SK-N-SH (cell line): ENCODE data around the gene RTF2. TPM values are rescaled to one million over a fixed set of nuclear protein-coding genes. Genes with fewer than 3 reads are reported as not detected.

Experiments
- CHD2 ChIP-seq: fragments of 150-350 bp; IDR thresholded peaks from 2 replicates; pipeline ENCODE4 v1.6.1; 2018; ENCODE audit warnings: low read length; ENCODE audit not compliant: partially characterized antibody
- CTCF ChIP-seq: fragments of 200-600 bp; sonication (generic); IDR thresholded peaks from 2 replicates; pipeline ENCODE4 v1.6.1; 2017; ENCODE audit warnings: antibody characterized with exemption, mild to moderate bottlenecking, moderate library complexity
- EP300 ChIP-seq, 2 experiments: IDR thresholded peaks; 2 replicates each; pipeline versions ENCODE4 v1.4.0 to v1.6.1; 2012; ENCODE audit warnings: borderline replicate concordance in 1 of 2, low read depth in 1 of 2, low read length in 1 of 2
- EZH2phosphoT487 ChIP-seq: fragments of 200-600 bp; sonication (generic); IDR thresholded peaks from 2 replicates; pipeline ENCODE4 v1.6.1; 2017; ENCODE audit warnings: low read depth, mixed run types, mild to moderate bottlenecking, antibody characterized with exemption, moderate library complexity, borderline replicate concordance
- FOSL2 ChIP-seq: IDR thresholded peaks from 2 replicates; pipeline ENCODE4 v1.4.0; 2012; ENCODE audit warnings: low read depth, mild to moderate bottlenecking, moderate library complexity, borderline replicate concordance
- IRF3 ChIP-seq: fragments of 150-350 bp; IDR thresholded peaks from 2 replicates; pipeline ENCODE4 v1.6.1; 2016; ENCODE audit warnings: mild to moderate bottlenecking, low read depth, low read length
- MAX ChIP-seq: IDR thresholded peaks from 2 replicates; pipeline ENCODE4 v1.4.0; 2012; ENCODE audit warnings: low read depth
- MXI1 ChIP-seq: IDR thresholded peaks from 2 replicates; pipeline ENCODE4 v1.6.1; 2012; ENCODE audit warnings: mild to moderate bottlenecking, low read depth, low read length, improper control_type of control experiment
- NFIC ChIP-seq: IDR thresholded peaks from 2 replicates; pipeline ENCODE4 v1.4.0; 2012; ENCODE audit warnings: borderline replicate concordance
- NRF1 ChIP-seq: IDR thresholded peaks from 2 replicates; pipeline ENCODE4 v1.6.1; 2012; ENCODE audit warnings: low read depth, mild to moderate bottlenecking, low read length
- POLR2AphosphoS5 ChIP-seq: IDR thresholded peaks from 2 replicates; pipeline ENCODE4 v1.6.1; 2012; ENCODE audit warnings: low read depth, low read length
- RAD21 ChIP-seq: IDR thresholded peaks from 2 replicates; pipeline ENCODE4 v1.6.1; 2012; ENCODE audit warnings: mild to moderate bottlenecking, low read length
- RCOR1 ChIP-seq: fragments of 150-350 bp; IDR thresholded peaks from 2 replicates; pipeline ENCODE4 v1.6.1; 2017; ENCODE audit warnings: antibody characterized with exemption, low read length
- RFX5 ChIP-seq: IDR thresholded peaks from 2 replicates; pipeline ENCODE4 v1.6.1; 2012; ENCODE audit warnings: mild to moderate bottlenecking, improper control_type of control experiment, low read length
- RXRA ChIP-seq: IDR thresholded peaks from 2 replicates; pipeline ENCODE4 v1.4.0; 2012; ENCODE audit warnings: low read depth, mild to moderate bottlenecking, borderline replicate concordance
- SIN3A ChIP-seq: IDR thresholded peaks from 2 replicates; pipeline ENCODE4 v1.6.1; 2012; ENCODE audit warnings: low read depth, mild to moderate bottlenecking, low read length, moderate library complexity, borderline replicate concordance
- SMC3 ChIP-seq: IDR thresholded peaks from 2 replicates; pipeline ENCODE4 v1.6.1; 2012; ENCODE audit warnings: low read depth, low read length, improper control_type of control experiment
- TEAD4 ChIP-seq: IDR thresholded peaks from 2 replicates; pipeline ENCODE4 v1.4.0; 2012; ENCODE audit warnings: mild to moderate bottlenecking, borderline replicate concordance; ENCODE audit not compliant: insufficient read depth
- USF2 ChIP-seq: fragments of 150-350 bp; IDR thresholded peaks from 2 replicates; pipeline ENCODE4 v1.6.1; 2017; ENCODE audit warnings: antibody characterized with exemption, low read length, low read depth, borderline replicate concordance
- YY1 ChIP-seq: IDR thresholded peaks from 2 replicates; pipeline ENCODE4 v1.4.0; 2012; ENCODE audit warnings: low read depth, mild to moderate bottlenecking
- ZBTB33 ChIP-seq: IDR thresholded peaks from 2 replicates; pipeline ENCODE4 v1.4.0; 2012; ENCODE audit warnings: low read depth, borderline replicate concordance
- polyA plus RNA-seq, 3 experiments: library from polyadenylated mRNA; depleted of rRNA; stranded (reverse); fragments of >200 nt; gene quantifications; 2 replicates each; pipeline ENCODE4 v1.2.3, GENCODE V29; 2012
- TF ChIP-seq, protein P1 (sequence below): IDR thresholded peaks from 2 replicates; pipeline ENCODE4 v1.4.0; 2012; ENCODE audit warnings: low read depth, borderline replicate concordance

The RTF2 gene
- polyA plus RNA-seq, 1 of the 3 experiments (the other 2 are of a cell fraction), result 78.2 TPM

DNA sequence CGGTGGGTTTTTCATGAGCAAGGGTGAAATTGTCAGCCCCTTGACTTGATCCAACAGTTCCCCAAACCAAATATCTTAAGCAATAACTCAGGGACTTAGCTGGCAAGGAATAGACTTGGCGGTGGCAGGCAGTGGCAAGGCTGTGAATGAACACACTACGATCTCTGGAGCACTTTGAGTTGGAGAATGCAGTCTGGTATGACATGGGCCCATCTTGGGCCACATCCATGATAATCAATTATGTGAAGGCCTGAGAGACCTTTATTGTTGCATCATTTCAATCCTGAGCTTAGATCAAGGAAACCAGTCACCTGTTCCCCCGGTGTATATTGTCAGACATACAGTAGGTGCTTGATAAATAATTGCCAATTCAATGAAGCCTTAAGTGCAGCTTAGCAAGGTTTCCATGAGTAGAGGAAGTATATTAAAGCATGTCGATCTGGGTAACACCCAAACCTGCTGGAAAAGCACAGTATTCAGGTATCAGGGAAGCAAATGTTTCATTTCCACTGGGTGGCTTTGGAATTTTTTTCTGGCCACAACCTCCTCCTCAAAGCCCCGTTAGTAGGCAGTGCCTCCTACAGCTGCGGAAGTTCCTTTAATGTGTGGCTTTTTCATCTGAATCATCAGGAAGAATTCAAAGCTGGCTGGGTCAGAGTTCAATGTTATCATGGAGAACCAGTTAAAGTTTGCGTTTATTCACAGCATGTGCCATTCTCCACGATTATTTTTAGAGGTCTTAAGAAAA, 46.2 kb upstream of the RTF2 start (continued):
- TF ChIP-seq EP300 (IDR thresholded peaks at IDR 0.05; ENCODE audit: borderline replicate concordance in 1 of 2, low read depth in 1 of 2, low read length in 1 of 2), result no peak
- TF ChIP-seq, protein P1, sequence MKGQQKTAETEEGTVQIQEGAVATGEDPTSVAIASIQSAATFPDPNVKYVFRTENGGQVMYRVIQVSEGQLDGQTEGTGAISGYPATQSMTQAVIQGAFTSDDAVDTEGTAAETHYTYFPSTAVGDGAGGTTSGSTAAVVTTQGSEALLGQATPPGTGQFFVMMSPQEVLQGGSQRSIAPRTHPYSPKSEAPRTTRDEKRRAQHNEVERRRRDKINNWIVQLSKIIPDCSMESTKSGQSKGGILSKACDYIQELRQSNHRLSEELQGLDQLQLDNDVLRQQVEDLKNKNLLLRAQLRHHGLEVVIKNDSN, result no peak
- no peak for TF ChIP-seq RXRA
- TF ChIP-seq TEAD4, result no peak
- no peak for TF ChIP-seq SMC3
- TF ChIP-seq MXI1, result no peak
- no peak for TF ChIP-seq USF2
- TF ChIP-seq RFX5, result no peak
- TF ChIP-seq CHD2, result no peak
- no peak for TF ChIP-seq RAD21
- no peak for TF ChIP-seq YY1
- no peak for TF ChIP-seq ZBTB33
- TF ChIP-seq NFIC, result no peak
- TF ChIP-seq IRF3, result no peak
- TF ChIP-seq NRF1, result no peak
- TF ChIP-seq CTCF, result peak; percentile 18; the same call in 1 of the 2 replicates
- no peak for TF ChIP-seq SIN3A
- no peak for TF ChIP-seq MAX
- TF ChIP-seq RCOR1, result no peak
- peak; percentile 28; the same call in 1 of the 2 replicates for TF ChIP-seq POLR2AphosphoS5
- TF ChIP-seq FOSL2, result peak; percentile 41; the same call in 1 of the 2 replicates
- TF ChIP-seq EZH2phosphoT487, result no peak
